Subcutaneous adipose tissue (tissue), 4 donors: ENCODE results near the gene NUPR1. TPM values are rescaled to one million over a fixed set of nuclear protein-coding genes. Genes with fewer than 3 reads are reported as not detected.

Experiments used
- CTCF ChIP-seq: fragments of 450-650 bp; IDR thresholded peaks from one replicate; pipeline ENCODE4 v1.5.1; 2016; ENCODE audit warnings: low read depth, mild to moderate bottlenecking, control low read depth, antibody characterized with exemption, moderate library complexity
- total RNA-seq, 4 donors: library from RNA; depleted of rRNA; stranded (reverse); fragments of >200 nt; gene quantifications; one replicate each; pipeline ENCODE4 v1.1.0, GENCODE V29; 2016

Gene NUPR1
- total RNA-seq, 4 donors from 2014 or later, result 27.9 to 66.6 (median 61.5) TPM

- no peak for TF ChIP-seq CTCF
Observed at GRCh38 chr16:28514246-28514645, 24.5 kb downstream of the NUPR1 start.

GRCh38 chr16:28513484-28514181 lies 25.1 kb downstream of the NUPR1 start:
- no peak for TF ChIP-seq CTCF

GRCh38 chr16:28511801-28512789 lies 26.7 kb downstream of the NUPR1 start:
- no peak for TF ChIP-seq CTCF

- no peak for TF ChIP-seq CTCF
Observed at GRCh38 chr16:28511031-28511430, 27.7 kb downstream of the NUPR1 start.

GRCh38 chr16:28505489-28506137 lies 33.2 kb downstream of the NUPR1 start:
- no peak for TF ChIP-seq CTCF

GRCh38 chr16:28504707-28505404 lies 33.9 kb downstream of the NUPR1 start:
- no peak for TF ChIP-seq CTCF
